NCI-H446 treated with DMSO at 0.1 percent for 48 hours (cell line): ENCODE data around the gene NDUFAF7.
"Not testable (repeated sequence)": the region's sequence is repeated elsewhere in the genome, so short reads cannot be mapped to it uniquely, and the experiment has no call there.

Experiments used
- DNase-seq: peaks from one replicate; lab custom pipeline; 2025; lab: John Stamatoyannopoulos, UW

NDUFAF7 gene

GRCh38 chr2:37231241-37232130 is at the start of gene NDUFAF7, which contains the start of gene CEBPZ:
Gene NDUFAF7, plus strand, starts transcription at chr2:37231658. Its CDS starts 48 bp downstream, at chr2:37231706.
Gene CEBPZ, minus strand, starts transcription at chr2:37231596. Its CDS starts 29 bp downstream, at chr2:37231567.
- peak; percentile 51 for DNase-seq

- DNase-seq, result no peak
Measured at GRCh38 chr2:37181726-37182684, 49.5 kb upstream of the NDUFAF7 start.

GRCh38 chr2:37188570-37188969 is 42.9 kb upstream of the NDUFAF7 start, which contains the start of gene SULT6B1:
Gene SULT6B1, minus strand, starts transcription at chr2:37188670. Its CDS starts 30 bp downstream, at chr2:37188640.
- no peak for DNase-seq

GRCh38 chr2:37189452-37190153 is 41.9 kb upstream of the NDUFAF7 start:
- no peak for DNase-seq

- DNase-seq, result no peak
Measured at GRCh38 chr2:37190290-37190689, 41.2 kb upstream of the NDUFAF7 start.

GRCh38 chr2:37191253-37191652 is 40.2 kb upstream of the NDUFAF7 start:
- DNase-seq, result no peak

- DNase-seq, result no peak
Measured at GRCh38 chr2:37191747-37192146, 39.7 kb upstream of the NDUFAF7 start.

GRCh38 chr2:37192551-37192950 is 38.9 kb upstream of the NDUFAF7 start:
- DNase-seq, result no peak

- not testable (repeated sequence) for DNase-seq
Measured at GRCh38 chr2:37195862-37196319, 35.6 kb upstream of the NDUFAF7 start.

GRCh38 chr2:37196320-37197195 is 34.9 kb upstream of the NDUFAF7 start, which contains the start of gene CEBPZOS:
Gene CEBPZOS, plus strand, starts transcription at chr2:37196496. Its CDS starts 3,209 bp downstream, at chr2:37199705.
- peak; percentile 20 for DNase-seq

GRCh38 chr2:37198681-37199065 is 32.8 kb upstream of the NDUFAF7 start:
- DNase-seq, result no peak

GRCh38 chr2:37201208-37201607 is 30.2 kb upstream of the NDUFAF7 start:
- no peak for DNase-seq

- DNase-seq, result no peak
Measured at GRCh38 chr2:37201766-37202165, 29.7 kb upstream of the NDUFAF7 start.

GRCh38 chr2:37203708-37204107 is 27.8 kb upstream of the NDUFAF7 start:
- DNase-seq, result no peak

GRCh38 chr2:37205071-37205661 is 26.3 kb upstream of the NDUFAF7 start:
- DNase-seq, result not testable (repeated sequence)

- no peak for DNase-seq
Measured at GRCh38 chr2:37205689-37206341, 25.6 kb upstream of the NDUFAF7 start.

- DNase-seq, result not testable (repeated sequence)
Measured at GRCh38 chr2:37206760-37207159, 24.7 kb upstream of the NDUFAF7 start.

- no peak for DNase-seq
Measured at GRCh38 chr2:37211212-37211611, 20.2 kb upstream of the NDUFAF7 start.

GRCh38 chr2:37211939-37212338 is 19.5 kb upstream of the NDUFAF7 start:
- DNase-seq, result no peak

GRCh38 chr2:37215250-37215649 is 16.2 kb upstream of the NDUFAF7 start:
- no peak for DNase-seq
